DND-41 (cell line): ENCODE results near the gene RCC2.
"Not testable (repeated sequence)": the region's sequence is repeated elsewhere in the genome, so short reads cannot be mapped to it uniquely, and the experiment has no call there.

Experiments used
- EZH2 ChIP-seq: IDR thresholded peaks from 3 replicates; pipeline ENCODE4 v1.6.1; 2012; ENCODE audit warnings: borderline replicate concordance, low read depth, mild to moderate bottlenecking, moderate library complexity, low read length, inconsistent platforms; ENCODE audit not compliant: severe bottlenecking
- TF ChIP-seq, protein P1 (sequence below): IDR thresholded peaks from 2 replicates; pipeline ENCODE4 v1.5.1; 2012; ENCODE audit warnings: borderline replicate concordance, low read length, moderate library complexity, mild to moderate bottlenecking; ENCODE audit not compliant: poor library complexity, severe bottlenecking; ENCODE audit errors: extremely low read depth

DNA sequence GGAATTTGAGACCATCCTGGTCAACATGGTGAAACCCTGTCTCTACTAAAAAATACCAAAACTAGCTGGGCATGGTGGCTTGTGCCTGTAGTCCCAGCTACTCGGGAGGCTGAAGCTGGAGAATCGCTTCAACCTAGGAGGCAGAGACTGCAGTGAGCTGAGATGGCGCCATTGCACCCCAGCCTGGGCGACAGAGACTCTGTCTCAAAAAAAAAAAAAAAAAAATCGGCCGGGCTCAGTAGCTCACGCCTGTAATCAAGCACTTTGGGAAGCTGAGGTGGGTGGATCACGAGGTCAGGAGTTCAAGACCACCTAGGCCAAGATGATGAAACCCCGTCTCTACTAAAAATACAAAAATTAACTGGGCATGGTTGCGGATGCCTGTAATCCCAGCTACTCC lies 12.7 kb upstream of the RCC2 start:
- TF ChIP-seq, protein P1, sequence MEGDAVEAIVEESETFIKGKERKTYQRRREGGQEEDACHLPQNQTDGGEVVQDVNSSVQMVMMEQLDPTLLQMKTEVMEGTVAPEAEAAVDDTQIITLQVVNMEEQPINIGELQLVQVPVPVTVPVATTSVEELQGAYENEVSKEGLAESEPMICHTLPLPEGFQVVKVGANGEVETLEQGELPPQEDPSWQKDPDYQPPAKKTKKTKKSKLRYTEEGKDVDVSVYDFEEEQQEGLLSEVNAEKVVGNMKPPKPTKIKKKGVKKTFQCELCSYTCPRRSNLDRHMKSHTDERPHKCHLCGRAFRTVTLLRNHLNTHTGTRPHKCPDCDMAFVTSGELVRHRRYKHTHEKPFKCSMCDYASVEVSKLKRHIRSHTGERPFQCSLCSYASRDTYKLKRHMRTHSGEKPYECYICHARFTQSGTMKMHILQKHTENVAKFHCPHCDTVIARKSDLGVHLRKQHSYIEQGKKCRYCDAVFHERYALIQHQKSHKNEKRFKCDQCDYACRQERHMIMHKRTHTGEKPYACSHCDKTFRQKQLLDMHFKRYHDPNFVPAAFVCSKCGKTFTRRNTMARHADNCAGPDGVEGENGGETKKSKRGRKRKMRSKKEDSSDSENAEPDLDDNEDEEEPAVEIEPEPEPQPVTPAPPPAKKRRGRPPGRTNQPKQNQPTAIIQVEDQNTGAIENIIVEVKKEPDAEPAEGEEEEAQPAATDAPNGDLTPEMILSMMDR: not testable (repeated sequence)
- not testable (repeated sequence) for TF ChIP-seq EZH2
